ENCODE results near the gene CARD6. TPM values are rescaled to one million over a fixed set of nuclear protein-coding genes. Genes with fewer than 3 reads are reported as not detected.
"Not testable (repeated sequence)": the region's sequence is repeated elsewhere in the genome, so short reads cannot be mapped to it uniquely, and the experiment has no call there.

CARD6 gene
- total RNA-seq, 4 donors from 2014 or later: 6.2 to 12.5 (median 10.9) TPM

DNA sequence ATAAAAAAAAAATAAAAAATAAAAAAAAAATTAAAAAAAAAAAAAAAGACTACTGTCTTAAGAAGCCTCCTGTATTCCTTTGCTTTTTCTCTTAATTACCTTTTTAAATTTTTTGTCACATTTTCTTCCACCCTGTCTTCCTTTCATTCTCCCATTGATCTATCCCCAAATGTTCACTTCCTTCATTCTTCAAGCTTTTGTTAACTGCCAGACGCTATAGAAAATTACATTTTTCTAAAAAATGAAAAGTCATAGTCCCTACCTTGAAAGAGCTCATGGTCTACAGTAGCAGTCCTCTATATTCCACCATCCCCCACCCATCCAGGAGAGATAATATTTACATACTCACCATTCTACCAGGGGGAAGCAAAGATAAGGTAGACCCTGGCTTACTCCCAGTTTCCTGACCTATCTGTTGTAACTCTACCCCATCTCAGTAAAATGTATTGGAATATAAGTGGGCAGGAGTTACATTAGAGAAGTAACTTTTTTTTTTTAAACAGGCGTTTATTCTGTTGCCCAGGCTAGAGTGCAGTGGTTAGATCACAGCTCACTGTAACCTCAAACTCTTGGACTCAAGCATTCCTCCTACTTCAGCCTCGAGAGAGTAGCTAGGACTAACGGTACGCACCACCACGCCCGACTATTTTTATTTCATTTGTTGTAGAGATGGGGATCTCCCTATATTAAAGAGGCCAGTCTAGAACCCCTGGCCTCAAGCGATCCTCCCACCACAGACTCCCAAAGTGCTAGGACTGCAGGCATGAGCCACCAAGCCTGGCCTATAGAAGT, 39.2 kb upstream of the CARD6 start:
- intact Hi-C loops (cut with DNase I; ENCODE audit: low total_unique reads): no loop called here
- H3K4me3 ChIP-seq: no peak overlapping the region
- H3K9me3 ChIP-seq: no peaks in the 10 kb centered on the region
- H3K36me3 ChIP-seq: no peaks in the 10 kb centered on the region
- no peak overlapping the region for H3K27ac ChIP-seq
- no peaks in the 10 kb centered on the region for H3K27me3 ChIP-seq
- DNase-seq: no peak
- peaks cover 0 to 4% of the 10 kb centered on the region in 2 donors for H3K4me1 ChIP-seq
- no peak for TF ChIP-seq POLR2A (IDR thresholded peaks at IDR 0.05)
- TF ChIP-seq, protein P1, sequence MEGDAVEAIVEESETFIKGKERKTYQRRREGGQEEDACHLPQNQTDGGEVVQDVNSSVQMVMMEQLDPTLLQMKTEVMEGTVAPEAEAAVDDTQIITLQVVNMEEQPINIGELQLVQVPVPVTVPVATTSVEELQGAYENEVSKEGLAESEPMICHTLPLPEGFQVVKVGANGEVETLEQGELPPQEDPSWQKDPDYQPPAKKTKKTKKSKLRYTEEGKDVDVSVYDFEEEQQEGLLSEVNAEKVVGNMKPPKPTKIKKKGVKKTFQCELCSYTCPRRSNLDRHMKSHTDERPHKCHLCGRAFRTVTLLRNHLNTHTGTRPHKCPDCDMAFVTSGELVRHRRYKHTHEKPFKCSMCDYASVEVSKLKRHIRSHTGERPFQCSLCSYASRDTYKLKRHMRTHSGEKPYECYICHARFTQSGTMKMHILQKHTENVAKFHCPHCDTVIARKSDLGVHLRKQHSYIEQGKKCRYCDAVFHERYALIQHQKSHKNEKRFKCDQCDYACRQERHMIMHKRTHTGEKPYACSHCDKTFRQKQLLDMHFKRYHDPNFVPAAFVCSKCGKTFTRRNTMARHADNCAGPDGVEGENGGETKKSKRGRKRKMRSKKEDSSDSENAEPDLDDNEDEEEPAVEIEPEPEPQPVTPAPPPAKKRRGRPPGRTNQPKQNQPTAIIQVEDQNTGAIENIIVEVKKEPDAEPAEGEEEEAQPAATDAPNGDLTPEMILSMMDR (IDR thresholded peaks at IDR 0.05): no peak

DNA sequence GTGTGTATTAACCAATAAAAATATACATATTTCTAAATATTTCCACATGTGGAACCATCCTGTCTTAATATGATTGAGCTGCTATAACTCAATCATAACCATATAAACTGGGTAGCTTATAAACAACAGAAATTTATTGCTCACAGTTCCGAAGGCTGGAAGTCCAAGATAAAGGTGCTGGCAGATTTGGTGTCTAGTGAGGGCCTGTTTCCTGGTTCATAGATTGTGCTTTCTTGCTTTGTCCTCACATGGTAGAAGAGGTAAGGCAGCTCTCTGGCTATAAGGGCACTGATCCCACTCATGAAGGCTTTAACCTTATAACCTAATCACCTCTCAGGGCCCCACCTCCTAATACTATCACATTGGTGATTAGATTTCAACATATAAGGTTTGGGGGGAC, 29.0 kb upstream of the CARD6 start:
- TF ChIP-seq, protein P1 (IDR thresholded peaks at IDR 0.05): no peak
- no peak for TF ChIP-seq POLR2A (IDR thresholded peaks at IDR 0.05)
- intact Hi-C loops (cut with DNase I; ENCODE audit: low total_unique reads): no loop called here
- Histone ChIP-seq H3K36me3 (no peaks in the 10 kb centered on the region), H3K9me3 (no peaks in the 10 kb centered on the region), H3K4me3 (no peak overlapping the region), H3K27me3 (no peaks in the 10 kb centered on the region), H3K27ac (no peak overlapping the region), H3K4me1 (no peaks in the 10 kb centered on the region)
- DNase-seq: no peak

DNA sequence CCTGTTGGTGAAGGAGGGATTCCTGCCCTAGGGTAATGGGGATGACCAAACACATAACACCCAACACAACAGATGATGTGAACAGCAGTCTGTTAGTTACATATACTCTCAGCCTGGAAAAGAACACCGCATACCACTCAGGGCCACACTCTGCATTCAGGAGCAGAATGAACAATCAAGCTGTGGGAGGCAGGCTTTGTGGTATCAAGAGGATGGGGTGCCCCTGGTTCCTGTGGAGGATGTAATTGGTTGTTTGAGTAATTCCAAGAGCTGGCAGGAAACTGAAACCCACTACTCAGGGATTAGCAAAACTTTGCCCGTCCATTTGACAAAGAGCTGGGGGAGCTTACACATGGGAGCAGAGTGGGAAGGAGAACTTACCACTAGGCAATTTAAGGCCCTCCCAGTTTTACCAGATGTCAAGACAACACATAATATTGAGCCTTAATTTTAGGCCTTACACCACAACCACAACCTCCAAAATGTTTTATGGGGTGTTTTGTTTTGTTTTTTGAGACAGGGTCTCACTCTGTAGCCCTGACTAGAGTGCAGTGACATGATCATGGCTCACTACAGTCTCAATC, 27.4 kb upstream of the CARD6 start:
- Histone ChIP-seq H3K27me3 (no peaks in the 10 kb centered on the region), H3K4me1 (no peaks in the 10 kb centered on the region), H3K9me3 (no peaks in the 10 kb centered on the region), H3K27ac (no peak overlapping the region), H3K36me3 (no peaks in the 10 kb centered on the region), H3K4me3 (no peak overlapping the region)
- DNase-seq: no peak
- intact Hi-C loops (cut with DNase I; ENCODE audit: low total_unique reads): no loop called here
- TF ChIP-seq, protein P1 (IDR thresholded peaks at IDR 0.05): no peak
- no peak for TF ChIP-seq POLR2A (IDR thresholded peaks at IDR 0.05)

DNA sequence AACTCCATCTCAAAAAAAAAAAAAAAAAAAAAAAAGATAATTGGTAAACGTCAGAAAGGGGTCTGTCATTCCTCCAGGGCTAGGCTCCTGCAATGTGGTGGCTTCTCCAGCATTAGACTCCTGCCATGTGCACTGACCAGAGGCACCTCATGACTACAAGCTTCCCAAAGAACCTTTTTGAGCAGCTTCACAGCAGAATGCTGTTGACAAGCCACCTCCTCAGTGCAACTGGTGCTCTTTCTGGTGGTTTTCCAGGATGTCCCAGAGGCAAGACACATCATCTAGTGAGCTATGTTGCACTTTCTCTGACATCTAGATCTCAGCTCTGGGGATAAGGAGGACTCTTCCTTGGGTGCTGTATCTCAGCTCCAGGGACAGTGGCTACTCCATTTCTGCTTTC, 17.7 kb upstream of the CARD6 start:
- Histone ChIP-seq H3K4me1 (no peaks in the 10 kb centered on the region), H3K36me3 (no peaks in the 10 kb centered on the region), H3K9me3 (no peaks in the 10 kb centered on the region), H3K4me3 (no peak overlapping the region), H3K27ac (no peak overlapping the region), H3K27me3 (no peaks in the 10 kb centered on the region)
- no peak for TF ChIP-seq POLR2A (IDR thresholded peaks at IDR 0.05)
- TF ChIP-seq, protein P1 (IDR thresholded peaks at IDR 0.05): no peak
- intact Hi-C loops (cut with DNase I; ENCODE audit: low total_unique reads): no loop called here
- DNase-seq: no peak

DNA sequence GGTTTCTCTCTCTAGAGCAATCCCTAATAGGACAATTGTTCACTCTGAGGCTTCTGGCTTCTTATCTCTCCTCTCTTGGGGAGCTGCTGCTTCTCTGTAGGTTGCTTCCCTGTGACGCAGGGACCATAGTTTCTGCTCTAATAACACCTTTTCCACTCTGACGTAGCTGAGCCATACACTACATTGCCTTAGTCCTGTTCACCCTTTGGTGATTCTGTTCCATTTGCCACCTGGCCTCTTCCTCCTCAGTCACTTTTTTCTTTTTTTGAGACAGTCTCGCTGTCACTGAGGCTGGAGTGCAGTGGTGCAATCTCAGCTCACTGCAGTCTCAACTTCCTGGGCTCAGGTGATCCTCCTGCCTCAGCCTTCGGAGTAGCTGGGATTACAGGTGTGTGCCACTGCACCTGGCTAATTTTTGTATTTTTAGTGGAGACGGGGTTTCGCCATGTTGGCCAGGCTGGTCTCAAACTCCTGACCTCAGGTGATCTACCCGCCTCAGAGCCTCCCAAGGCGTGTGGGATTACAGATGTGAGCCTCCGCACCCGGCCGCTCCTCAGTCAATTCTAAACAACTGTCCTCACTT, 15.6 kb upstream of the CARD6 start:
- not testable (repeated sequence) for H3K36me3 ChIP-seq, H3K4me3 ChIP-seq

More for the DNA sequence above, 15.6 kb upstream of the CARD6 start:
- DNase-seq; H3K27me3 ChIP-seq; H3K9me3 ChIP-seq; H3K4me1 ChIP-seq; H3K27ac ChIP-seq; intact Hi-C loops (cut with DNase I; ENCODE audit: low total_unique reads): not testable (repeated sequence)

All from uterus (tissue), 4 donors.